Measurements from ENCODE around the gene STX19. TPM values are rescaled to one million over a fixed set of nuclear protein-coding genes. Genes with fewer than 3 reads are reported as not detected.

Gene STX19
- total RNA-seq, 1 donor from 2014 or later: not detected

DNA sequence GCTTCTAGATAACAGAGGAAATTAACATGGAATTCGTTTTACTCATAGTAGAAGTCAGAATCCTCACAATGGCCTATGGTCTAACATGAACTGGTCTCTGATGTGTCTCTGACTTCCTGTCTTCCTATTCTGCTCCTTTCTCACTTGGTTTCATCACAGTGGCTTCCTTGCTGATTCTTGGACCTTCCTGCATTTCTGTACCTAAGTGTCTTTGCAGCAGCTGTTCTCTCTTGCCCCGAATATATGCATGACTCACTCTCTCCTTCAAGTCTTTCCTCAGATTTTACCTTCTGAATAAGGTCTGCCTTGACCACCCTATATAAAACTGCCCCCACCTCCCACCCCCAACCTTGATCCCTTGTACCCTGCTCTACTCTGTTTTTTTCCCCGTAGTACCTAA lies 34.3 kb downstream of the STX19 start:
- intact Hi-C loops (cut with DNase I): no loop called here
- Histone ChIP-seq H3K27me3 (no peaks in the 10 kb centered on the region), H3K4me3 (no peak overlapping the region)

GRCh38 chr3:93992207-93992606 lies 36.2 kb downstream of the STX19 start:
- H3K27me3 ChIP-seq: no peaks in the 10 kb centered on the region
- H3K4me3 ChIP-seq: no peak overlapping the region
- no peak for TF ChIP-seq CTCF (IDR thresholded peaks at IDR 0.05)
- H3K9me3 ChIP-seq: no peaks in the 10 kb centered on the region
- H3K27ac ChIP-seq: no peak overlapping the region
- intact Hi-C loops (cut with DNase I): no loop called here
- peaks cover 0 to 7% of the 10 kb centered on the region in 2 donors for H3K36me3 ChIP-seq
- H3K4me1 ChIP-seq: no peaks in the 10 kb centered on the region
- DNase-seq (ENCODE audit: low spot score in 2 of 2): no peak

More for the DNA sequence above, 34.3 kb downstream of the STX19 start:
- Histone ChIP-seq H3K9me3 (no peaks in the 10 kb centered on the region), H3K27ac (no peak overlapping the region), H3K36me3 (peaks cover 0 to 7% of the 10 kb centered on the region in 2 donors), H3K4me1 (no peaks in the 10 kb centered on the region)
- TF ChIP-seq CTCF (IDR thresholded peaks at IDR 0.05): no peak
- no peak for DNase-seq (ENCODE audit: low spot score in 2 of 2)

GRCh38 chr3:93991631-93992030 lies 36.8 kb downstream of the STX19 start:
- Histone ChIP-seq H3K4me3 (no peak overlapping the region), H3K27me3 (no peaks in the 10 kb centered on the region), H3K36me3 (peaks cover 0 to 2% of the 10 kb centered on the region in 2 donors), H3K27ac (no peak overlapping the region), H3K4me1 (no peaks in the 10 kb centered on the region), H3K9me3 (no peaks in the 10 kb centered on the region)
- TF ChIP-seq CTCF (IDR thresholded peaks at IDR 0.05): no peak
- no peak for DNase-seq (ENCODE audit: low spot score in 2 of 2)
- intact Hi-C loops (cut with DNase I): no loop called here

DNA sequence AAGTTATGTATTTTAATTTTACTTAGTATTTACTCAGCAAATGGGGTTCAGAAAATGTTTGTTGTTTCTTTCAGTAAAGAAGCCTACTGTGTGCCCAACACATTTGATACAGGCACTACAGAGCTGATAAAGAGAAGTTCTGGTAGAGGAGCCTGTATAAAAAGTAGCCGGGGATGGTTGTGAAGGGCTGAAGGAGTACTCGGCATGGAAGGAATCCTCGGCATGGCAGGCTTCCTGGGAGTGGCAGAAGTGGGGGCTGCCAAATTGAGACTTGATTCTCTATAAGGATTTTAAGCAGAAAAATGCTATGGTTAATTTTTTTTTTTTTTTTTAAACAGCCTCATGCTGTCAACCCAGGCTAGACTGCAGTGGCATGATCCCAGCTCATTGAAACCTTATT lies 39.2 kb downstream of the STX19 start:
- Histone ChIP-seq H3K4me1 (no peaks in the 10 kb centered on the region), H3K27me3 (no peaks in the 10 kb centered on the region), H3K4me3 (no peak overlapping the region), H3K36me3 (no peaks in the 10 kb centered on the region), H3K9me3 (no peaks in the 10 kb centered on the region), H3K27ac (no peak overlapping the region)
- intact Hi-C loops (cut with DNase I): no loop called here
- no peak for TF ChIP-seq CTCF (IDR thresholded peaks at IDR 0.05)
- DNase-seq (ENCODE audit: low spot score in 2 of 2): no peak

DNA sequence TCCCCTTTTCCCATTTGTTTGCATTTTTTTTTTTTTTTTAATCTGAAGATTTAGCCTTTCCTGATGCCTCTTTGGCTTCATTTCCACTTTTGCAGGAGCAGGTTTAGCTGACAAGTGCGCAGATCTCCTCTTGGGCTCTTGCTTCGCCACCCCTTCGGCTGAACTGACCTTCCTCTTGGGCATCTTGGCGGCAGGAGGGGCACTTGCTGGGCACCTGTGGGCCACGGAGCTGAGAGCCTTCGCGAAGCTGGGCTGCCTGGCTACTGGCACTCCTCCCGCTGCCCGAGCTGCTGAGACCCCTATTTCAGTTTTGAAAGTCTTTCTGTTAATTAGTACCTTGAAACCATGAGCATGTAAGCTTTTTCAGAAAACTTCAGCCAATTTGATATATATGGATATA lies 39.6 kb downstream of the STX19 start:
- no peak for DNase-seq (ENCODE audit: low spot score in 2 of 2)
- Histone ChIP-seq H3K36me3 (no peaks in the 10 kb centered on the region), H3K9me3 (no peaks in the 10 kb centered on the region), H3K27me3 (no peaks in the 10 kb centered on the region), H3K4me3 (no peak overlapping the region), H3K27ac (no peak overlapping the region), H3K4me1 (no peaks in the 10 kb centered on the region)
- intact Hi-C loops (cut with DNase I): no loop called here
- no peak for TF ChIP-seq CTCF (IDR thresholded peaks at IDR 0.05)

DNA sequence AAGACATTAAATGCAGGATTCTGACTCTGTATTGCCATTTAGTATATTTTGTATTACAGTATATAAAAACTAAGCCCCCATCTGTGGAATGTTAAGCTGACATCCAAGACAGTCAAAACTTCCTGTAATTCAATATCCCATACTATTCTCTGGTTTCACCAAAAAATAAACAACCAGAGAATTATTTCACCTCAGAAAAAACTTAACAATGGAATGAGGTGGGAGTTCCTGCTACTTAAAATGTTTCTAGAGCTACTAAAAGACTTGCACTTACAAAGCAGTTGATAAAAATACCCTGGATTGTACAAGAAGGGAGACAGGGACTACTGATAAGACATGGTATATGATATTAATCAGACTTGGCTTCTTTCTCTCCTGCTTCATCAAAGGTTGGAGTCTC lies 40.1 kb downstream of the STX19 start:
- no peak for TF ChIP-seq CTCF (IDR thresholded peaks at IDR 0.05)
- Histone ChIP-seq H3K27ac (no peak overlapping the region), H3K4me3 (no peak overlapping the region), H3K27me3 (no peaks in the 10 kb centered on the region), H3K9me3 (no peaks in the 10 kb centered on the region), H3K4me1 (no peaks in the 10 kb centered on the region), H3K36me3 (no peaks in the 10 kb centered on the region)
- no peak for DNase-seq (ENCODE audit: low spot score in 2 of 2)
- intact Hi-C loops (cut with DNase I): no loop called here
